PFSK-1 (cell line): ENCODE results near the gene PHLPP1.

Experiments
- FOXP2 ChIP-seq: optimal IDR thresholded peaks from 2 replicates; pipeline ENCODE3; 2011; ENCODE audit warnings: borderline replicate concordance, control low read depth, inconsistent platforms; ENCODE audit not compliant: insufficient read depth; ENCODE audit errors: extremely low read length, extremely low read depth
- POLR2AphosphoS5 ChIP-seq: IDR thresholded peaks from 2 replicates; pipeline ENCODE4 v1.6.1; 2012; ENCODE audit warnings: low read depth, mild to moderate bottlenecking, control low read depth, low read length, moderate library complexity
- REST ChIP-seq, 2 experiments: IDR thresholded peaks; 2 replicates each; pipeline versions ENCODE4 v1.6.1 to v1.8.0; 2011 to 2012; ENCODE audit warnings: low read depth in 2 of 2, low read length in 2 of 2, control low read depth in 1 of 2, inconsistent platforms in 1 of 2, mild to moderate bottlenecking in 1 of 2, moderate library complexity in 1 of 2; ENCODE audit not compliant: insufficient read depth in 1 of 2
- SIN3A ChIP-seq: IDR thresholded peaks from 2 replicates; pipeline ENCODE4 v1.6.1; 2012; ENCODE audit warnings: mild to moderate bottlenecking, low read length, moderate library complexity, borderline replicate concordance; ENCODE audit not compliant: insufficient read depth
- TAF1 ChIP-seq: IDR thresholded peaks from 2 replicates; pipeline ENCODE4 v1.6.1; 2012; ENCODE audit warnings: low read length, control low read depth, borderline replicate concordance; ENCODE audit not compliant: insufficient read depth

PHLPP1 gene

DNA sequence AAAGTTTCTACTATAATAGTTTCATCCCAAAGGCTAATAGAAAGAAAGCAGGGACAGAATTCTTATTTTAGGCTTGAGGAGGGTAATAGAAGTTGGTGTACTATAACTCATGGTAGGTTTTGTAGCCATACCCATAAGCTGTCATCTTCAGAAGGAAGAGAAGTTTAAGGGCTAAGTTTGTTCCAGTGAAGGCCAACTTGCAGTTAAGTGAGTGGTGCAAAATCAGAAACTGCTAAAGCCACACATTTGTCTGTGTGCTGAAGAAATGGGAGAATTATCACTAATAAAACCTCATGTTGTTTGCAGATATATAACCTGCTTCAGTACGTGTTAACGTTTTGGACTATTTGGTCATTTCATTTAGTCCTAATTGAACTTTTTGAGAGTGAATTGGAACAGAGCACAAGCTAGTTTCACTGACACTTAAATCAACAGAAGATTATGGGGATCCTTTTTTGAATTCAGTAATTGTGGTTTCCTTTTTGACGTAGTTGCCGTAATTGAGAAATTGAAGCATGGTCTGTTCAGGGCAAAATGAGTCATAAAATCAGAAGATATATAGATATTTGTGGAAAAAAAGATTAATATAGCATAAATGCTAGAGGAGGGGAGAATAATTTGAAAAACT, 69.1 kb downstream of the PHLPP1 start:
- TF ChIP-seq POLR2AphosphoS5 (no peak), FOXP2 (no peak)

- TF ChIP-seq FOXP2 (no peak), TAF1 (no peak), SIN3A (no peak)
Measured at GRCh38 chr18:62784966-62785413, 69.6 kb downstream of the PHLPP1 start.

- no peak for TF ChIP-seq POLR2AphosphoS5
- TF ChIP-seq FOXP2, result no peak
- no peak for TF ChIP-seq TAF1
- TF ChIP-seq REST (IDR thresholded peaks at IDR 0.05; ENCODE audit: insufficient read depth in 1 of 2, low read depth in 2 of 2, low read length in 2 of 2), result no peak
- TF ChIP-seq SIN3A, result no peak
Measured at GRCh38 chr18:62786689-62787088, 71.3 kb downstream of the PHLPP1 start.

GRCh38 chr18:62788111-62788510, 72.8 kb downstream of the PHLPP1 start:
- TF ChIP-seq REST (IDR thresholded peaks at IDR 0.05; ENCODE audit: insufficient read depth in 1 of 2, low read depth in 2 of 2, low read length in 2 of 2), result no peak
- TF ChIP-seq TAF1, result no peak
- TF ChIP-seq POLR2AphosphoS5, result no peak

DNA sequence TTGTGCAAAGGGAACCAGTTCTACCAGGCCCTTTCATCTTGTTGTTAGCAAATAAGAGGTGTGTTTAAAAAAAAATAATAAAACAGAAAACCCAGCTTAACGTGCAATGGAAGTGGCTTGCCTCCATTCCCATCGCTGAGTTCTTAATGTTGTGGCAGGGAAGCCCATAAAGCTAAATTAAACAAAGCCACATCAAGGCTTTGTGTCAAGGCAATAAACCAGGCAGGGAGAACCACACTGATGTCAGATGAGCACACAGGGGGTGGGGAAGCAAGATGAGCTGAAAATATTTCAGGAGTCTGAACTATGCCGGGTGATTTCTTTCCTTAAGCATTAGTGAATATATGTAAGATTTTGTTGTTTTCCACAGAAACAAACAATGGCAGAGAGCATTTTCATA, 73.5 kb downstream of the PHLPP1 start:
- TF ChIP-seq POLR2AphosphoS5 (no peak), TAF1 (no peak), REST (IDR thresholded peaks at IDR 0.05; ENCODE audit: insufficient read depth in 1 of 2, low read depth in 2 of 2, low read length in 2 of 2) (no peak), SIN3A (no peak), FOXP2 (no peak)

GRCh38 chr18:62790871-62791772, 75.8 kb downstream of the PHLPP1 start:
- TF ChIP-seq FOXP2 (no peak), POLR2AphosphoS5 (no peak)

GRCh38 chr18:62792016-62792415, 76.7 kb downstream of the PHLPP1 start:
- no peak for TF ChIP-seq SIN3A
- TF ChIP-seq REST (IDR thresholded peaks at IDR 0.05; ENCODE audit: insufficient read depth in 1 of 2, low read depth in 2 of 2, low read length in 2 of 2), result no peak
